Kidney epithelial cell (primary cell): ENCODE measurements around the gene ANXA9. TPM values are rescaled to one million over a fixed set of nuclear protein-coding genes. Genes with fewer than 3 reads are reported as not detected.

Experiments used
- DNase-seq: peaks from one replicate; pipeline ENCODE4 v3.0.0-alpha.2; 2010; ENCODE audit warnings: low read depth
- H3K27me3 ChIP-seq: 2 replicates; pipeline ENCODE4 v1.6.0; 2011; ENCODE audit warnings: low read length; ENCODE audit not compliant: control insufficient read depth, insufficient read depth
- H3K36me3 ChIP-seq: 2 replicates; pipeline ENCODE4 v1.5.1; 2011; ENCODE audit warnings: low read length; ENCODE audit not compliant: control insufficient read depth, insufficient read depth
- H3K4me3 ChIP-seq: 2 replicates; pipeline ENCODE4 v1.5.1; 2011; ENCODE audit warnings: low read depth, mild to moderate bottlenecking, control low read depth, low read length
- total RNA-seq: library from RNA; depleted of rRNA; stranded (reverse); fragments of >200 nt; gene quantifications from 2 replicates; pipeline ENCODE4 v1.2.3, GENCODE V29; 2015
- TF ChIP-seq, protein P1 (sequence below): IDR thresholded peaks from 2 replicates; pipeline ENCODE4 v1.5.1; 2011; ENCODE audit warnings: mild to moderate bottlenecking, moderate library complexity, low read length, control low read depth, inconsistent platforms; ENCODE audit not compliant: insufficient read depth, poor library complexity, severe bottlenecking

Gene ANXA9
- total RNA-seq, 1 donor from 2014 or later: 1.3 TPM

DNA sequence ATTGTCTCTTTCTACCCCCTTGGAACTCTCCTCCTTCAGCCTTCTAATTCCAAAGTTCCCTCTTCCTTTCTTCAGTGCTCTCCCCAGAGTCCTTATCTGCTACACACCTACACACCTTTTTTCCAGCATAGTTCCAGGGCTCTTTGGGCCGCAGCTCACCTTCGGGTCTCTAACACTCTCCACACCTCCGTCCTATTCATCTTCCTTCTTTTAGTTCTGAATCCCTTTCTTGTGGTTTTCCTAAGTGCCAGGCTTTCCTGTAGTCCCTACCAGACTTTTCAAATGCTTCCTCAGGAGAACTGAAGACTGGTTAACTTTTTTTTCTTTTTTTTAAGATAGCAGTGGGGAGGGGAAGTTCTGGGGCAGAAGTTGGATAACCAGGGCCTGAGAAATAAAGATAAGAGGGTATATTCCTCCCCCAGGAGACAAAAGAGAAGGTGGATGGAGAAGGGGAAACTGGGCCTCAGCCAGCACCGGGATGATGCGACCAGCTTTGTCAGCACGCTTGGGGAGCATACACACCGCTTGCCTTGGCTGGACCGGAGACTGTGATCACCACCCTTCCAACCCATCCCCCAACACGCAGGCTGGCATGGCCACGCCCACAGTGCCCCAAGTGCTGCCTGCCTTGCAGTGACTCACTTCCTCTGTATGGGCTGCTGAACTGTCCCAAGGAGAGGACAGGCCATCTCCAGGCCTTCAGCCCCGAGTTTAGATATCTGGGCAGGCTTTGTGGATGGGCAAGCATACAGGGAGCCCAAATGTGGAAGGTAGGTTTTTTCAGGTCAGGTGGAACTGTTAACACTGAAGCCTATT is 5.0 kb upstream of the ANXA9 start:
- Histone ChIP-seq H3K36me3 (no peaks in the 10 kb centered on the region), H3K4me3 (no peak overlapping the region), H3K27me3 (no peaks in the 10 kb centered on the region)
- TF ChIP-seq, protein P1, sequence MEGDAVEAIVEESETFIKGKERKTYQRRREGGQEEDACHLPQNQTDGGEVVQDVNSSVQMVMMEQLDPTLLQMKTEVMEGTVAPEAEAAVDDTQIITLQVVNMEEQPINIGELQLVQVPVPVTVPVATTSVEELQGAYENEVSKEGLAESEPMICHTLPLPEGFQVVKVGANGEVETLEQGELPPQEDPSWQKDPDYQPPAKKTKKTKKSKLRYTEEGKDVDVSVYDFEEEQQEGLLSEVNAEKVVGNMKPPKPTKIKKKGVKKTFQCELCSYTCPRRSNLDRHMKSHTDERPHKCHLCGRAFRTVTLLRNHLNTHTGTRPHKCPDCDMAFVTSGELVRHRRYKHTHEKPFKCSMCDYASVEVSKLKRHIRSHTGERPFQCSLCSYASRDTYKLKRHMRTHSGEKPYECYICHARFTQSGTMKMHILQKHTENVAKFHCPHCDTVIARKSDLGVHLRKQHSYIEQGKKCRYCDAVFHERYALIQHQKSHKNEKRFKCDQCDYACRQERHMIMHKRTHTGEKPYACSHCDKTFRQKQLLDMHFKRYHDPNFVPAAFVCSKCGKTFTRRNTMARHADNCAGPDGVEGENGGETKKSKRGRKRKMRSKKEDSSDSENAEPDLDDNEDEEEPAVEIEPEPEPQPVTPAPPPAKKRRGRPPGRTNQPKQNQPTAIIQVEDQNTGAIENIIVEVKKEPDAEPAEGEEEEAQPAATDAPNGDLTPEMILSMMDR: no peak
- DNase-seq: peak; percentile 61

GRCh38 chr1:150979092-150980056 is 2.7 kb upstream of the ANXA9 start:
- TF ChIP-seq, protein P1: peak; percentile 100
- H3K27me3 ChIP-seq: no peaks in the 10 kb centered on the region
- no peak overlapping the region for H3K4me3 ChIP-seq
- no peak for DNase-seq
- no peaks in the 10 kb centered on the region for H3K36me3 ChIP-seq

DNA sequence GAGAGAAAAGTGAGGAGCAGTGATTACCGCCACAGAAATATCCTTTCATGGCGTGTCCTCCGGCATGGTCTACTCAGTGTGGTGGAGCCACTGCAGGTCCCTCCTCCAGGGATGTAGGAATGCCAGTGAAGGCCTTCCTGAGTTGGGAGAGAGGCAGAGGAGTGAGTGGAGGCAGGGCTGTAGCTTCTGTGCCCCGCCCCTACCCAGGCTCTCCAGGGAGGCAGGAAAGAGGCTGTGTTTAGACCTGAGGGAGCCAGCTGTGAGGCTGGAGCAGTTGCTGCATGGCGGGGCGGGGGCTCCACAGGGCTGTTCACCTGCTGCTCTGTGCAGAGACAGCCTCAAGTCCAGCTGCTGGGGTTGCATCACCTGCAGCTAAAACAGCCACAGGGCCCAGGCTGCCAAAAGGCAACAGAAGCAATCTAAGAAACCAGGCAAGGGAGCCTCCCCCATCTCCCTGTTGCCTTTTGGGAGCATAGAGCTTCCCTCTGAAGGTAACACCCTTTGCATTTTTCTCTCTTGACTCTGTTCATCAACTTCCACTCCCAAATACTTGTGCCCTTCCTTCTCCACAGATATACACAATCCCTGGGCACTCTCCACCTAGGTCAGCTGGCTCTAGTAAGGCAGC is 801 bp upstream of the ANXA9 start:
- TF ChIP-seq, protein P1: no peak
- Histone ChIP-seq H3K36me3 (no peaks in the 10 kb centered on the region), H3K4me3 (no peak overlapping the region), H3K27me3 (no peaks in the 10 kb centered on the region)
- no peak for DNase-seq

- no peaks in the 10 kb centered on the region for H3K36me3 ChIP-seq
- no peaks in the 10 kb centered on the region for H3K27me3 ChIP-seq
- TF ChIP-seq, protein P1: no peak
- no peak overlapping the region for H3K4me3 ChIP-seq
- DNase-seq: no peak
Measured at GRCh38 chr1:150985179-150985825, 3.2 kb downstream of the ANXA9 start.

DNA sequence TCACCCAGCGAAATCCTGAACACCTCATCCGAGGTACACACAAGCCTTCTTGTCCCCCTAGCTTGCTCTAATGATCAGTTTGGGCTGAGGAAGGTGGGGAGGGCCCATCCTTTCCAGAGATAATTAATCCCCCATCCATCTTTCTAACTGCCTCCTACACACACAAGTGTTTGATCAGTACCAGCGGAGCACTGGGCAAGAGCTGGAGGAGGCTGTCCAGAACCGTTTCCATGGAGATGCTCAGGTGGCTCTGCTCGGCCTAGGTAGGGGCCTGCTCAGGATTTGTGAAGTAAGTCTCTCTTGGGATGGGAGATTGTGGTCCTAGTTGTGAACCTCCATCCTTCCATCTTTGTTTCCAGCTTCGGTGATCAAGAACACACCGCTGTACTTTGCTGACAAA is 5.8 kb downstream of the ANXA9 start:
- H3K4me3 ChIP-seq: no peak overlapping the region
- H3K36me3 ChIP-seq: no peaks in the 10 kb centered on the region
- no peak for DNase-seq
- H3K27me3 ChIP-seq: no peaks in the 10 kb centered on the region
- TF ChIP-seq, protein P1: no peak
